Measurements from ENCODE around the gene CARD10. TPM values are rescaled to one million over a fixed set of nuclear protein-coding genes. Genes with fewer than 3 reads are reported as not detected.

The CARD10 gene
- total and polyA plus RNA-seq, 4 donors, result 7.8 to 14.0 (median 8.4) TPM

GRCh38 chr22:37479196-37479595 is 40.0 kb downstream of the CARD10 start:
- H3K36me3 ChIP-seq (ENCODE audit: control insufficient read depth in 4 of 4, insufficient read depth in 3 of 4, low read depth in 1 of 4, low read length in 3 of 4), result no peaks in the 10 kb centered on the region

GRCh38 chr22:37476389-37477329 is 42.6 kb downstream of the CARD10 start:
- no peak for DNase-seq (ENCODE audit: low spot score)
- H3K9ac ChIP-seq (ENCODE audit: low read depth in 1 of 2, low read length in 2 of 2), result no peak overlapping the region
- WGBS, result 89% methylated on average over 14 of the region's 14 CpGs
- no peaks in the 10 kb centered on the region for H3K9me3 ChIP-seq (ENCODE audit: control insufficient read depth in 4 of 4, low read length in 3 of 4)
- H3K4me1 ChIP-seq (ENCODE audit: control insufficient read depth in 4 of 4, insufficient read depth in 4 of 4, low read length in 3 of 4), result no peaks in the 10 kb centered on the region
- H3K4me3 ChIP-seq (ENCODE audit: low read depth in 1 of 3, low read length in 3 of 3), result no peak overlapping the region
- H3K36me3 ChIP-seq (ENCODE audit: control insufficient read depth in 4 of 4, insufficient read depth in 3 of 4, low read depth in 1 of 4, low read length in 3 of 4), result peaks cover 0 to 3% (median 0%) of the 10 kb centered on the region in 4 donors
- H3K27me3 ChIP-seq (ENCODE audit: control insufficient read depth in 4 of 4, insufficient read depth in 4 of 4, low read length in 3 of 4), result no peaks in the 10 kb centered on the region
- H3K27ac ChIP-seq (ENCODE audit: low read depth in 1 of 2, low read length in 2 of 2), result no peak overlapping the region
- no peak for TF ChIP-seq RXRA (IDR thresholded peaks at IDR 0.05)
- TF ChIP-seq JUND (IDR thresholded peaks at IDR 0.05), result no peak
- no peak for TF ChIP-seq ATF3 (IDR thresholded peaks at IDR 0.05)
- TF ChIP-seq EGR1 (IDR thresholded peaks at IDR 0.05; ENCODE audit: low read depth in 2 of 2), result no peak
- no peak for TF ChIP-seq REST (IDR thresholded peaks at IDR 0.05)
- TF ChIP-seq MAX (IDR thresholded peaks at IDR 0.05), result no peak

More at GRCh38 chr22:37479196-37479595, 40.0 kb downstream of the CARD10 start:
- no peaks in the 10 kb centered on the region for H3K27me3 ChIP-seq (ENCODE audit: control insufficient read depth in 4 of 4, insufficient read depth in 4 of 4, low read length in 3 of 4)
- TF ChIP-seq SP1 (IDR thresholded peaks at IDR 0.05), result no peak
- no peak for TF ChIP-seq RXRA (IDR thresholded peaks at IDR 0.05)
- no peak for TF ChIP-seq ZBTB33 (IDR thresholded peaks at IDR 0.05)
- TF ChIP-seq EGR1 (IDR thresholded peaks at IDR 0.05; ENCODE audit: low read depth in 2 of 2), result no peak
- no peak for TF ChIP-seq ATF3 (IDR thresholded peaks at IDR 0.05)
- no peak for TF ChIP-seq HNF4G (IDR thresholded peaks at IDR 0.05)
- TF ChIP-seq NR2F2 (IDR thresholded peaks at IDR 0.05), result no peak
- no peak for TF ChIP-seq YY1 (IDR thresholded peaks at IDR 0.05)
- TF ChIP-seq RAD21 (IDR thresholded peaks at IDR 0.05), result no peak
- no peak for TF ChIP-seq FOXA2 (IDR thresholded peaks at IDR 0.05)
- TF ChIP-seq TAF1 (conservative IDR thresholded peaks at IDR 0.05), result no peak
- TF ChIP-seq MAX (IDR thresholded peaks at IDR 0.05), result no peak
- no peak for TF ChIP-seq GABPA (IDR thresholded peaks at IDR 0.05 in 1 of 2, conservative IDR thresholded peaks at IDR 0.05 in 1 of 2)
- no peak for TF ChIP-seq CTCF (IDR thresholded peaks at IDR 0.05; ENCODE audit: low read depth, low read length, missing input control)
- H3K4me3 ChIP-seq (ENCODE audit: low read depth in 1 of 3, low read length in 3 of 3), result no peak overlapping the region
- no peak overlapping the region for H3K9ac ChIP-seq (ENCODE audit: low read depth in 1 of 2, low read length in 2 of 2)
- H3K27ac ChIP-seq (ENCODE audit: low read depth in 1 of 2, low read length in 2 of 2), result no peak overlapping the region
- DNase-seq (ENCODE audit: low spot score), result no peak
- H3K4me1 ChIP-seq (ENCODE audit: control insufficient read depth in 4 of 4, insufficient read depth in 4 of 4, low read length in 3 of 4), result peaks cover 0 to 4% (median 0%) of the 10 kb centered on the region in 4 donors
- WGBS, result 93% methylated on average over 15 of the region's 15 CpGs
- H3K9me3 ChIP-seq (ENCODE audit: control insufficient read depth in 4 of 4, low read length in 3 of 4), result no peaks in the 10 kb centered on the region

All from liver (tissue), 9 donors.